ENCODE results near the gene ALK.

ALK gene

DNA sequence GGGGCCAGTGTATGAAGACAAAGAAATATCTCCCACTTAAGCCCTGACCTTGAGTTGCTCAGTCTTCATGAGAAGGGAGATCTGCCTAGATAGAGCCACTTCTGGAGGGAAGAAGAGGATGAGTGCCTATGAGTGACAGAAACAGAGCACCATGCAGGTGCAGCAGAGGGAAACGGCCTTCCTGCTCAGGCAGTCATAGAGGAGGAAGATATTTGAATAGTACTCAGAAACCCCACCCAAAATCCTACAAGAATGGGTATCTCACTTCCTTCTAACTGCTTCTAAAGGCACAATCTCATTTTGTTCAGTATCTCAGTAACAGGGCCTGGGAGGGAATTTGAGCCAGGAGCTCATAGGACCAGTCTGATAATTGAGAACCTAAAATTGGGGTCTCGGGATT is 339.3 kb downstream of the ALK start:
- no peak for DNase-seq
- TF ChIP-seq GATA1 (IDR thresholded peaks at IDR 0.05; ENCODE audit: low read depth, low read length): no peak
- no peak for TF ChIP-seq POLR2A (IDR thresholded peaks at IDR 0.05; ENCODE audit: low read length)

- no peak for DNase-seq
- TF ChIP-seq POLR2A (IDR thresholded peaks at IDR 0.05; ENCODE audit: low read length) (no peak), GATA1 (IDR thresholded peaks at IDR 0.05; ENCODE audit: low read depth, low read length) (no peak)
These were observed 341.2 kb downstream of the ALK start for GRCh38 chr2:29580223-29580622.

GRCh38 chr2:29579495-29580169 is 341.8 kb downstream of the ALK start:
- no peak for TF ChIP-seq POLR2A (IDR thresholded peaks at IDR 0.05; ENCODE audit: low read length)
- TF ChIP-seq GATA1 (IDR thresholded peaks at IDR 0.05; ENCODE audit: low read depth, low read length): no peak
- no peak for DNase-seq

GRCh38 chr2:29578084-29578598 is 343.2 kb downstream of the ALK start:
- DNase-seq: no peak
- TF ChIP-seq GATA1 (IDR thresholded peaks at IDR 0.05; ENCODE audit: low read depth, low read length) (no peak), POLR2A (IDR thresholded peaks at IDR 0.05; ENCODE audit: low read length) (no peak)

DNA sequence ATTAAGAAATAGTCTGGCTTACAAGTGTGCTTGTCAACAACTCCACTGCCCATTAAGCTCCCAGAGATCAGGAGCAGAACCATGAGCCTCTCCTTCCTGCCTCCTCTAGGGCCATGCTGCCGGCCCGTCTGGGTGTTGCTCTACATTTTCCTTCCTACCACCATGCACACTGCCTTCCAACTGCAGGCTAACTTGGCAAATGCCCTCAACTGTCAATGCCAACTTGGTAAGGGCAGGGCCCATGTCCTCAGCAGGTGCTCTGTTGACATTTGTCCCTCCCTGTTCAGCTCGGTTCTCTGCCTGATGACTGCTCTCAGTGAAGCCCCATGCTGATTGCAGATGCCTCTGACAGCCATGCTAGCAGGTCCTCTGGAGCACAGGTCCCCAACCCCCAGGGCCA is 345.2 kb downstream of the ALK start:
- TF ChIP-seq POLR2A (IDR thresholded peaks at IDR 0.05; ENCODE audit: low read length): no peak
- TF ChIP-seq GATA1 (IDR thresholded peaks at IDR 0.05; ENCODE audit: low read depth, low read length): no peak
- no peak for DNase-seq

- DNase-seq: no peak
- no peak for TF ChIP-seq POLR2A (IDR thresholded peaks at IDR 0.05; ENCODE audit: low read length)
- no peak for TF ChIP-seq GATA1 (IDR thresholded peaks at IDR 0.05; ENCODE audit: low read depth, low read length)
These were observed 346.0 kb downstream of the ALK start for GRCh38 chr2:29575370-29575890.

DNA sequence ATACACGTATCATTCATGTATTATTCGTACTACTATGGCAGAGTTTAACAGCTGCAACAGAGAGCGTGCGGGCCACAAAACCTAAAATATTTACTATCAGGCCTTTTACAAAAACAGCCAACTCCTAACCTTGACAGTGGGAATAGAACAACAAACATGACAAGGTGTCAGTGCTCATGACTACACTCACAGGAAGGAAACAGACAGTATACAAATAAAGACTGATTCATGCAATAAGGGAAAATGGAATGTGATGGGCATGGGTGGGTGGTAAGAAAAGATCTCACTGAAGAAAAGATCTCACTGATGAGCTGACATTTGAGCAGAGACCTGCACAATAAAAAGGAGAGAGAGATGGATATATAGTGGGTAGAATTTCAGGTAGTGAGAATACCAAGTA is 347.8 kb downstream of the ALK start:
- no peak for DNase-seq
- no peak for TF ChIP-seq POLR2A (IDR thresholded peaks at IDR 0.05; ENCODE audit: low read length)
- no peak for TF ChIP-seq GATA1 (IDR thresholded peaks at IDR 0.05; ENCODE audit: low read depth, low read length)

- DNase-seq: no peak
These were observed 348.2 kb downstream of the ALK start for GRCh38 chr2:29573147-29573546.

GRCh38 chr2:29570539-29570938 is 350.8 kb downstream of the ALK start:
- TF ChIP-seq GATA1 (IDR thresholded peaks at IDR 0.05; ENCODE audit: low read depth, low read length) (no peak), POLR2A (IDR thresholded peaks at IDR 0.05; ENCODE audit: low read length) (no peak)
- no peak for DNase-seq

More at GRCh38 chr2:29573147-29573546, 348.2 kb downstream of the ALK start:
- TF ChIP-seq POLR2A (IDR thresholded peaks at IDR 0.05; ENCODE audit: low read length) (no peak), GATA1 (IDR thresholded peaks at IDR 0.05; ENCODE audit: low read depth, low read length) (no peak)

GRCh38 chr2:29567906-29568520 is 353.4 kb downstream of the ALK start:
- no peak for TF ChIP-seq GATA1 (IDR thresholded peaks at IDR 0.05; ENCODE audit: low read depth, low read length)
- no peak for TF ChIP-seq POLR2A (IDR thresholded peaks at IDR 0.05; ENCODE audit: low read length)
- no peak for DNase-seq

- TF ChIP-seq GATA1 (IDR thresholded peaks at IDR 0.05; ENCODE audit: low read depth, low read length): no peak
- no peak for TF ChIP-seq POLR2A (IDR thresholded peaks at IDR 0.05; ENCODE audit: low read length)
- DNase-seq: no peak
These were observed 357.7 kb downstream of the ALK start for GRCh38 chr2:29563697-29564096.

- DNase-seq: no peak
- no peak for TF ChIP-seq GATA1 (IDR thresholded peaks at IDR 0.05; ENCODE audit: low read depth, low read length)
- no peak for TF ChIP-seq POLR2A (IDR thresholded peaks at IDR 0.05; ENCODE audit: low read length)
These were observed 358.5 kb downstream of the ALK start for GRCh38 chr2:29562896-29563295.

- TF ChIP-seq GATA1 (IDR thresholded peaks at IDR 0.05; ENCODE audit: low read depth, low read length): no peak
- TF ChIP-seq POLR2A (IDR thresholded peaks at IDR 0.05; ENCODE audit: low read length): no peak
- no peak for DNase-seq
These were observed 359.1 kb downstream of the ALK start for GRCh38 chr2:29562319-29562718.

- DNase-seq: no peak
These were observed 359.8 kb downstream of the ALK start for GRCh38 chr2:29561628-29562027.

GRCh38 chr2:29561181-29561580 is 360.2 kb downstream of the ALK start:
- no peak for TF ChIP-seq GATA1 (IDR thresholded peaks at IDR 0.05; ENCODE audit: low read depth, low read length)
- no peak for TF ChIP-seq POLR2A (IDR thresholded peaks at IDR 0.05; ENCODE audit: low read length)
- no peak for DNase-seq

More at GRCh38 chr2:29561628-29562027, 359.8 kb downstream of the ALK start:
- no peak for TF ChIP-seq POLR2A (IDR thresholded peaks at IDR 0.05; ENCODE audit: low read length)
- TF ChIP-seq GATA1 (IDR thresholded peaks at IDR 0.05; ENCODE audit: low read depth, low read length): no peak
